ENCODE measurements around the gene PRKACA.

Gene PRKACA

DNA sequence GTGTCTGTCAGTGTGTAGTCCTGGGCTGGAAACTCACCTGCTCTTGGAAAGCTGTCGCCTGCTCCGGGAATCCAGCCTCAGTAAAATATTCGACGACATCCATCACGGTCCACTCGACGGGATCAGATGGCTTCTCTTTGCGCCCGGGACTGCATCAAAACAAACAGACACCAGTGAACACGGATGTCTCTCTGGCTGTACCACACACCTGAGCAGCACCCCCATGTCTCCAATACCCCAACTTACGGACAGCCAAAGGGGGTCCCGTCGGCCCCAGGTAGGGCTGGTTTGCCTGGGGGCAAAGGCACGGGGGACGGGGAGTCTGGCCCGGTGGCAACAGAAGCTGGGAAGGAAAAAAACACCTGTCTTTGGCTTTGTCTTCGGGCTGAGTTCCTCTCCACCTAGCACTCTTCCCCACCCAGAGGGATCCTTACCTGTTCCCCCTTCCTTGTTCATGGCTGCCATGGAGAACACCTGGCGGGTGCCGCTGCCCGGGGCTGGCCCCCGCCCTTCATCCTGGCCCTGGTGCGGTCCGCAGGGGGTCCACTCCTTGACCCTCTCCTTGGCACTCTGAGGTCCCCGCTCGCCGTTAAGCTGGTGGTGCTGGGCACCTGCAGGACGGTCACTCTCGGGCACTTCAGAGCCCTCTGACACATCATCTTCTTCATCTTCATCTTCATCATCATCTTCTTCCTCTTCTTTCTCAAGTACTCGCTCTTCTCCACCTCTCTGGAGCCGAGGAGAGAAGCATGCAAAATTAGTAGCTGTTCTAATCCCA is 28.7 kb downstream of the PRKACA start:
- TF ChIP-seq EZH2phosphoT487 (IDR thresholded peaks at IDR 0.05; ENCODE audit: borderline replicate concordance, low read length) = no peak
- TF ChIP-seq, protein P1, sequence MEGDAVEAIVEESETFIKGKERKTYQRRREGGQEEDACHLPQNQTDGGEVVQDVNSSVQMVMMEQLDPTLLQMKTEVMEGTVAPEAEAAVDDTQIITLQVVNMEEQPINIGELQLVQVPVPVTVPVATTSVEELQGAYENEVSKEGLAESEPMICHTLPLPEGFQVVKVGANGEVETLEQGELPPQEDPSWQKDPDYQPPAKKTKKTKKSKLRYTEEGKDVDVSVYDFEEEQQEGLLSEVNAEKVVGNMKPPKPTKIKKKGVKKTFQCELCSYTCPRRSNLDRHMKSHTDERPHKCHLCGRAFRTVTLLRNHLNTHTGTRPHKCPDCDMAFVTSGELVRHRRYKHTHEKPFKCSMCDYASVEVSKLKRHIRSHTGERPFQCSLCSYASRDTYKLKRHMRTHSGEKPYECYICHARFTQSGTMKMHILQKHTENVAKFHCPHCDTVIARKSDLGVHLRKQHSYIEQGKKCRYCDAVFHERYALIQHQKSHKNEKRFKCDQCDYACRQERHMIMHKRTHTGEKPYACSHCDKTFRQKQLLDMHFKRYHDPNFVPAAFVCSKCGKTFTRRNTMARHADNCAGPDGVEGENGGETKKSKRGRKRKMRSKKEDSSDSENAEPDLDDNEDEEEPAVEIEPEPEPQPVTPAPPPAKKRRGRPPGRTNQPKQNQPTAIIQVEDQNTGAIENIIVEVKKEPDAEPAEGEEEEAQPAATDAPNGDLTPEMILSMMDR (IDR thresholded peaks at IDR 0.05; ENCODE audit: low read depth, low read length, poor library complexity, severe bottlenecking) = no peak
- peak overlapping the region; percentile 75 for H3K4me3 ChIP-seq (ENCODE audit: low read length)

DNA sequence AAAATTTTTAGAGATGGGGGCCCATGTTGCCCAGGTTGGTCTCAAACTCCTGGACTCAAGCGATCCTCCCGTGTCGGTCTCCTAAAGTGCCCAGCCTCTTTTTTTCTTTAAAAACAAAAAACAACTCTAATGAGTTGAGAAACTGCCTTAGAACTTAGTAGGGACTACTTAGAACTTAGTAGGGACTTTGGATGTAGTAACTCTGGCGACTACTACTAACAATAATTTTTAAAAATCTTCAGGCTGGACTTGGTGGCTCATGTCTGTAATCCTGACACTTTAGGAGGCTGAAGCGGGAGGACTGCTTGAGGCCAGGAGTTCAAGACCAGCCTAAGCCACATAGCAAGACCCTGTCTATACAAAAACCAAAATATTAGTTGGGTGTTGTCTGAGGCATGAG is 31.5 kb downstream of the PRKACA start:
- Histone ChIP-seq H3K4me3 (ENCODE audit: low read length) (no peak overlapping the region), H3K4me1 (ENCODE audit: control insufficient read depth, low read length) (peaks cover 19% of the 10 kb centered on the region), H3K4me2 (ENCODE audit: low read length) (no peak overlapping the region), H3K9me3 (ENCODE audit: control insufficient read depth, insufficient read depth, low read length) (no peaks in the 10 kb centered on the region), H3K27me3 (ENCODE audit: control insufficient read depth, low read length) (no peaks in the 10 kb centered on the region), H3F3A (ENCODE audit: control insufficient read depth, insufficient read depth) (peaks cover 9% of the 10 kb centered on the region; the same call in 1 of the 2 replicates), H3K9me2 (replicated peaks; ENCODE audit: control insufficient read depth, low read length) (no peaks in the 10 kb centered on the region), H3K36me3 (ENCODE audit: control insufficient read depth, low read length) (peaks cover 31% of the 10 kb centered on the region), H3K79me2 (ENCODE audit: control insufficient read depth, low read length) (peaks cover 12% of the 10 kb centered on the region), H3K27ac (ENCODE audit: low read depth, low read length) (no peak overlapping the region), H4K20me1 (ENCODE audit: control insufficient read depth, insufficient read depth, low read depth, low read length) (no peaks in the 10 kb centered on the region)
- TF ChIP-seq, protein P1 (IDR thresholded peaks at IDR 0.05; ENCODE audit: low read depth, low read length, poor library complexity, severe bottlenecking) = no peak
- no peak for TF ChIP-seq EZH2phosphoT487 (IDR thresholded peaks at IDR 0.05; ENCODE audit: borderline replicate concordance, low read length)

More for the DNA sequence above, 28.7 kb downstream of the PRKACA start:
- peaks cover 9% of the 10 kb centered on the region for H3K9me3 ChIP-seq (ENCODE audit: control insufficient read depth, insufficient read depth, low read length)
- H3K27me3 ChIP-seq (ENCODE audit: control insufficient read depth, low read length) = no peaks in the 10 kb centered on the region
- H3K79me2 ChIP-seq (ENCODE audit: control insufficient read depth, low read length) = peaks cover 12% of the 10 kb centered on the region
- peak overlapping the region; percentile 6; the same call in 1 of the 2 replicates for H3K27ac ChIP-seq (ENCODE audit: low read depth, low read length)
- peaks cover 18% of the 10 kb centered on the region for H3K4me1 ChIP-seq (ENCODE audit: control insufficient read depth, low read length)
- H3F3A ChIP-seq (ENCODE audit: control insufficient read depth, insufficient read depth) = peaks cover 13% of the 10 kb centered on the region; the same call in 1 of the 2 replicates
- peak overlapping the region; percentile 81 for H3K4me2 ChIP-seq (ENCODE audit: low read length)
- H3K9me2 ChIP-seq (replicated peaks; ENCODE audit: control insufficient read depth, low read length) = no peaks in the 10 kb centered on the region
- no peaks in the 10 kb centered on the region for H4K20me1 ChIP-seq (ENCODE audit: control insufficient read depth, insufficient read depth, low read depth, low read length)
- H3K36me3 ChIP-seq (ENCODE audit: control insufficient read depth, low read length) = peaks cover 39% of the 10 kb centered on the region

DNA sequence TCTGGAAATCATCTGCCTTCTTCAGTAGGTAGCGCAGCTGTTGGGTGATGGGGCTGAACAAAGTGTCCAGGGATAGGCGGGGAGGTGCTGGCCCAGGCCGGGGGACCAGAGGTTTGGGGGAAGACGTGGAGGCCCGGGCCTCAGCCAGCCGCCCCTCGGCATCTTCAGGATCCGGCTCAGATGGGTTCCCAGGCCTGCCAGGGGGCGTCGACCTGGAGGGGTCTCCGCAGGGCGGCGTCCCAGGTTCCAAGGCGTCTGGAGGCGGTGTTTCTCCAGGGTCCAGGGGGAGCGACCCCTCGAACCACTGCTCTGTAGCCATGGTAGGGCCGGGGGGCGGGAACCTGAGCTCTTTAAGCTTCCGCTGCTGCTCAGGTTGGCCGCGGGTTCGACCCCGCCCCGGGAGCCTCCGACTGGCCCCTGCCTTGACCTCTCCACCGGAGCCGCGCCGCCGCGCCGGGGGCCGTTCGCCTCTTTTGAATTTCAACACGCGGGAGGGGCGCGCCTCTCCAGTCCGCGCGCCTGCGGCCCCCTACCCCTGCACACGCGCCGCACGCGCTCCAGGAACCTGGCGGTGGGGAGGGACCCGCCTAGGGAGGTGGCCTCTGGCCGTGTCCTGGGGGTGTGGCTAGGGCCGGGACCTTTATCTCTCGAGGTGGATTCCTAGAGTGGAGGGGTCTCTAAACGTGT is 32.1 kb downstream of the PRKACA start, which contains the start of gene C19orf67:
TSS of gene C19orf67 (minus strand) at position 475 of the 687 bp plus-strand sequence. CDS start at position 319, 156 bp downstream.
- Histone ChIP-seq H4K20me1 (ENCODE audit: control insufficient read depth, insufficient read depth, low read depth, low read length) (no peaks in the 10 kb centered on the region), H3K4me3 (ENCODE audit: low read length) (no peak within 1 kb of the TSS), H3K36me3 (ENCODE audit: control insufficient read depth, low read length) (peaks cover 31% of the 10 kb centered on the region), H3K4me2 (ENCODE audit: low read length) (no peak within 1 kb of the TSS), H3K9me2 (replicated peaks; ENCODE audit: control insufficient read depth, low read length) (no peaks in the 10 kb centered on the region), H3K27ac (ENCODE audit: low read depth, low read length) (no peak within 1 kb of the TSS), H3K4me1 (ENCODE audit: control insufficient read depth, low read length) (peaks cover 22% of the 10 kb centered on the region), H3F3A (ENCODE audit: control insufficient read depth, insufficient read depth) (peaks cover 9% of the 10 kb centered on the region; the same call in 1 of the 2 replicates), H3K9me3 (ENCODE audit: control insufficient read depth, insufficient read depth, low read length) (no peaks in the 10 kb centered on the region), H3K79me2 (ENCODE audit: control insufficient read depth, low read length) (peaks cover 15% of the 10 kb centered on the region), H3K27me3 (ENCODE audit: control insufficient read depth, low read length) (no peaks in the 10 kb centered on the region)
- TF ChIP-seq, protein P1 (IDR thresholded peaks at IDR 0.05; ENCODE audit: low read depth, low read length, poor library complexity, severe bottlenecking) = no peak
- TF ChIP-seq EZH2phosphoT487 (IDR thresholded peaks at IDR 0.05; ENCODE audit: borderline replicate concordance, low read length) = no peak
